SJSA1 (cell line): ENCODE results near the gene ACIN1. TPM values are rescaled to one million over a fixed set of nuclear protein-coding genes. Genes with fewer than 3 reads are reported as not detected.

Experiments
- DNase-seq, 2 experiments: peaks; one replicate each; pipeline ENCODE4 v3.0.0-alpha.2; 2015 to 2020; ENCODE audit warnings: low spot score in 2 of 2, low read depth in 1 of 2
- H3K27ac ChIP-seq: fragments of 250-450 bp; sonication (Bioruptor Pico); 2 replicates; pipeline ENCODE4 v1.5.1; 2020; ENCODE audit warnings: mild to moderate bottlenecking, moderate library complexity
- H3K27me3 ChIP-seq: fragments of 250-450 bp; sonication (Bioruptor Pico); replicated peaks from 2 replicates; pipeline ENCODE4 v1.5.1; 2020; ENCODE audit warnings: mild to moderate bottlenecking, moderate library complexity
- H3K36me3 ChIP-seq: fragments of 250-450 bp; sonication (Bioruptor Pico); 2 replicates; pipeline ENCODE4 v1.5.1; 2020; ENCODE audit warnings: mild to moderate bottlenecking
- H3K4me1 ChIP-seq: fragments of 250-450 bp; sonication (Bioruptor Pico); replicated peaks from 2 replicates; pipeline ENCODE4 v1.6.1; 2021; ENCODE audit warnings: mild to moderate bottlenecking
- H3K4me3 ChIP-seq: fragments of 250-450 bp; sonication (Bioruptor Pico); 2 replicates; pipeline ENCODE4 v1.5.1; 2020; ENCODE audit warnings: mild to moderate bottlenecking
- H3K9me3 ChIP-seq: fragments of 250-450 bp; sonication (Bioruptor Pico); replicated peaks from 2 replicates; pipeline ENCODE4 v1.5.1; 2020; ENCODE audit warnings: mild to moderate bottlenecking
- total RNA-seq: library from RNA; depleted of rRNA; stranded (reverse); fragments of >200 nt; shearing (Covaris generic); gene quantifications from 2 replicates; pipeline ENCODE4 v1.2.3, GENCODE V29; 2014

ACIN1 gene
- total RNA-seq, 1 experiment from 2014 or later = 68.2 TPM

DNA sequence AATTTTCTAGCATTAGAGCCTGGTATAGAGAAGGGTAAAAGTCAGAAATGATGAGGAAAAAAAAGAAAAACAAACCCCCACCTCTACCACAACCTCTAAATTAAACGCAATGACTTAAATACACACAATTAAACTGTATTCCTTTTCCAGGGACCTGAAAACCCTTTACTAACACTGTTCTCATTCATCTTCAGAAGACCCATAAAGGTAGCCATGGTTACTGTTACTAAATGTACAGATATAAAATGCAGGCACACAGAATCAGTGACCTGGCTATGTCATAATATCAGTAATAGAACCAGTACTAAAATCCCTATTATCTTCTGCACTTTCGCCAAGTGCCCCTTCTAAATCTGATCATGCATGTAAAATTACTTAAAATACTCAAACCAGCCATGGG is 1.4 kb downstream of the ACIN1 start:
- Histone ChIP-seq H3K4me1 (0 out of 2 replicates have a peak, but pooled peaks cover 4% of the 10 kb centered on the region), H3K4me3 (no peak overlapping the region), H3K27me3 (no peaks in the 10 kb centered on the region), H3K36me3 (peaks cover 73% of the 10 kb centered on the region), H3K27ac (no peak overlapping the region), H3K9me3 (no peaks in the 10 kb centered on the region)
- DNase-seq = no peak

DNA sequence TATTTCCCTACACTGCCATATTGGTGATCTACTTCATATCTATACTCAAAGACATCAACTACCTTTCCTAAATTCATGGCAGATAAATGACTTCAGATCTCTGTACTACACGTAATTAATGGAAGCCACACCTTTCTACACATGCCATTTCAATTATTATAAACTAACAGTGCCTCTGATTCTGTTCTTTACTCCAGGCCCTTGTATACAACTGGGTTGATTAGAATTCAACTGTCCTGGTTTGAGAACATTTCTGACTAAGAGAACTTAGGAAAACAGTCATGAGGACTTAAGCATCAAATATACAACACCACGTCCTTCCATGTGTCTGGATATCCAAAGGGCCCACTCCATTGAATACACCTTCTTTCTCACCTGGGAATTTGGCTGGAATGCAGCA is 1.8 kb downstream of the ACIN1 start:
- 0 out of 2 replicates have a peak, but pooled peaks cover 4% of the 10 kb centered on the region for H3K4me1 ChIP-seq
- H3K4me3 ChIP-seq = no peak overlapping the region
- no peak overlapping the region for H3K27ac ChIP-seq
- no peak for DNase-seq
- no peaks in the 10 kb centered on the region for H3K27me3 ChIP-seq
- no peaks in the 10 kb centered on the region for H3K9me3 ChIP-seq
- peaks cover 73% of the 10 kb centered on the region for H3K36me3 ChIP-seq

DNA sequence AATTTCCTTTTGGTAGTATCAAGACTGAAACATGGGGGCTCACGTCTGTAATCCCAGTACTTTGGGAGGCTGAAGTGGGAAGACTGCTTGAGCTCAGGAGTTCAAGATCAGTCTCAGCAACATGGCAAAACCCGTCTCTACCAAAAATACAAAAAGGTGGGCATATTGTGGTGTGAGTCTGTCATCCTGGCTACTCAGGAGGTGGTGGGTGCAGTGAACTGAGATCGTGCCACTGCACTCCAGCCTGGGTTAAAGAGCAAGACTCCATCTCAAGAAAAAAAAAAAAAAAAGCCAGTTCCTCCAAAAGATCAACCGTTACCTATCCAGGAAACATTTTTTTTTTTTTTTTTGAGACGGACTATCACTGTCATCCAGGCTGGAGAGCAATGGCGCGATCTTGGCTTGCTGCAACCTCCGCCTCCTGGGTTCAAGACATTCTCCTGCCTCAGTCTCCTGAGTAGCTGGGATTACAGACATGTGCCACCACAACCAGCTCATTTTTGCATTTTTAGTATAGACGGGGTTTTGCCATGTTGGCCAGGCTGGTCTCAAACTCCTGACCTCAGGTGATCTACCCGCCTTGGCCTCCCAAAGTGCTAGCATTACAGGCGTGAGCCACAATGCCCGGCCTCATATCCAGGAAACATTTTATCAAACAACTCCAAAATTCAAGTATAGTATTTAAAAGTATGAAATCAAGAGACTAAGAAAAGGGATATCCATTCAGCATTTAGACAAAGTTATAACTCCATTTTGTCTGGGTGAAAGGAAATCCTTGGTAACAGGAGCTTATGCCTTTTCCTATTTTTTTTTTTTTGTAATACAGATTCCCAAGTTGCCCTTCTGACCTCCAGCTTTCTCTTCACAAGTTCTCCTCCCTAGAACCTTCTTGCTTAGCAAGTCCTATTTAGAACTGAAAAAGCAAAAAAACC is 3.4 kb downstream of the ACIN1 start:
- Histone ChIP-seq H3K4me1 (0 out of 2 replicates have a peak, but pooled peaks cover under 1% of the 10 kb centered on the region), H3K4me3 (no peak overlapping the region), H3K9me3 (no peaks in the 10 kb centered on the region), H3K36me3 (peaks cover 73% of the 10 kb centered on the region), H3K27ac (no peak overlapping the region), H3K27me3 (no peaks in the 10 kb centered on the region)
- DNase-seq = no peak

DNA sequence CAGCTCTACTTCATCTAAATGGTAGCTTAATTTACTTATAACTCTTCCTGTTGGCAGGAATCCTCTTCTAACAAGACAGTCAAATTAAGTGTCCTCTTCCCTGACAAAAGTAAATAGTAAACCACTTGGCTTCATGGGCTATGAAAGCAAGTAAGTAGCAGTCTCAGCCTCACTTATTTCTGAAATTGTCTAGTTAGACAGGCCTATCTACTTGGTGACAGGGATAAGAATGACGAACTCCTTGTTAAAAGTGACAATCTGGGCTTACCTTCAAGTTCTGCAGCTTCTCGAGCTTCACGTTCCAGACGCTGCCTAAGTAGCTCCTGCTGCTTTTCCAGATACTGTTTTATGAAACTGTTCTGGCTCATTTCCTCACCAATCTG is 4.7 kb downstream of the ACIN1 start:
- no peak overlapping the region for H3K4me3 ChIP-seq
- no peak for DNase-seq
- H3K4me1 ChIP-seq = no peaks in the 10 kb centered on the region
- peaks cover 83% of the 10 kb centered on the region for H3K36me3 ChIP-seq
- no peaks in the 10 kb centered on the region for H3K9me3 ChIP-seq
- no peaks in the 10 kb centered on the region for H3K27me3 ChIP-seq
- no peak overlapping the region for H3K27ac ChIP-seq

DNA sequence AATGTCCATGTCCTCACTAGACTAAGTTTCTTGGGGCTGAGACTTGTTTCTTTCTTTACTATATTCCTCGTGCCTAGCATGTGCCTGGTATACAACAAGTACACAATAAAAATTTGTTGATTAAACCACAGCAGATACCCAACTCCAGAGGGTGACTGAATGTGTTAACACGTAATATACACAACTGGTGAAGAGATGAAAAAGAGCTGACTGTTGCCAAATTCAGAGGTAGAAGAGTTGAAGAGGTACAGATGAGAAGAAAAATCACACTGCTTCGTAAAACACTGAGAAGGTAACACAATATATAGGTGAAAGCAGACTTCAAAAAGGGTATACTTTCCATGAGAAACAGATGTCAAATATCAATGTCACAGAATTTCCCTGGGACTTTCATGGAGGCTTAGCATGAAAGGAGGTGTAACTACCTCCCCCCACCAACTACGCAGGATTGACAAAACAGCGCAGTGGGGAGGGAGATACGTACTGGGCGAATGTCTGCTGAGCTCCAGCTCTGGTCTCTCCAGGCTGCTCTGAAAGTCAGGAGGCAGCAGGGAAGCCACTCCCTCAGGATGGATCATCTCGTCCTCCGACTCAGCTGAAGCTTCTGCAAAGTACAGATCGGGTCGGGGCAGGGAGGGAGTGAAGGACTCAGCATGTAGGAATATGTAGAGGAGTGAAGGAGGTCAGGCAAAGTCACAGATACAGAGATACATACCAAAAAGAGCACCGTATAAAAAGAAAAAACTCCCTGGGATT is 5.3 kb downstream of the ACIN1 start:
- Histone ChIP-seq H3K27me3 (no peaks in the 10 kb centered on the region), H3K4me3 (no peak overlapping the region), H3K36me3 (peaks cover 83% of the 10 kb centered on the region), H3K9me3 (no peaks in the 10 kb centered on the region), H3K27ac (no peak overlapping the region), H3K4me1 (no peaks in the 10 kb centered on the region)
- DNase-seq = no peak

DNA sequence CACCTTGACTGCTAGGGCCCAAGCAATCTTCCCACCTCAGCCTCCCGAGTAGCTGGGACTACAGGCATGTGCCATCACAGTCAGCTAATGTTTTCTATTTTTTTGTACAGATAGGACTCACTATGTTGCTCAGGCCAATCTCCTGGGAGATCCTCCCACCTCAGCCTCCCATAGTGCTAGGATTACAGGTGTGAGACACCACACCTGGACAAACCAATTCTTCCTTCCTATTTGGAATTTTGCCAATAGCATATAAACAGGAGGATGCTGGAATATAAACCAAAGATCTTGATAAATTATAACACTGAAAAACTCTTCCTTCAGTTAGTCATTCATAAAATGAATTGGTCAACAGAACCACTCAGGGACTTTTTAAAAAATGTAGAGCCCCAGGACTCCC is 8.4 kb downstream of the ACIN1 start:
- no peaks in the 10 kb centered on the region for H3K9me3 ChIP-seq
- H3K4me3 ChIP-seq = no peak overlapping the region
- DNase-seq = no peak
- no peak overlapping the region for H3K27ac ChIP-seq
- peaks cover 80% of the 10 kb centered on the region for H3K36me3 ChIP-seq
- no peaks in the 10 kb centered on the region for H3K4me1 ChIP-seq
- no peaks in the 10 kb centered on the region for H3K27me3 ChIP-seq

DNA sequence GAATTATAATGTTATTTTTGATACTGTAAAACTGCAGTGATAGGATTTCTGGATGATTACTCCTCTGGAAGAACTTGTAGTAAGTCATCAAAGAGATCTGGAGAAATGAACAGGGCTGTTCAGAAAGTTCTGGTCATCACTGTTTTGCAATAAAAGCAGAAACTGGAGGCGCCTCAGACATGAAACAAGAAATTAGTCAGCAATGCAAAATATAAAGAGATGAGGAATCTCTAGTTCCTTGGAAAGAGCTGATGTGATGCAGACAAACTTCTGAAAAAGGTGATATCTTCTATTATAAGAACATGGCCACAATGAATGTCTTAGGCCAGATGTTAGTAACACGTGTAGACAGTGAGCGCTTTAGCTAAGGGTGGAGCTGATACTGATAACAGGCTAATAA is 9.5 kb downstream of the ACIN1 start:
- Histone ChIP-seq H3K9me3 (no peaks in the 10 kb centered on the region), H3K27me3 (no peaks in the 10 kb centered on the region), H3K27ac (no peak overlapping the region), H3K4me1 (no peaks in the 10 kb centered on the region), H3K36me3 (peaks cover 85% of the 10 kb centered on the region), H3K4me3 (no peak overlapping the region)
- no peak for DNase-seq

DNA sequence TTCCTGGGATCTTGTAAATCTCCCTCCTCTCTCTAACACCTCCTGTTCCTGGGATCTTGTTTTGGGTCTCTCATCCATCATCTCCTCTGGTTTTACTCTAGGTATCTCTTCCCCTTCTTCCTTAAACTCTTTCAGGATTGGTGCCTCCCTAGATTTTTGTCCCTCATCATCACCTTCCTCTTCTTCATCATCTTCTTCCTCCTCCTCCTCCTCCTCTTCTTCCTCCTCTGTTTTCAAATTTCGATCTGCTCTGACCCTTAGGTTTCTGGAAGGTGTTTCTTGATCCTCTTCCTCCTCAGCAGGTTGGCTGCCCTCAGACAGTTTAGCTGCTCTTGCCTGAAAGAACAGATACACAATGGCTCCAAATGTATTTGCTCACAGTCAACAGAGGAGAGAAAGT is 14.5 kb downstream of the ACIN1 start:
- Histone ChIP-seq H3K9me3 (no peaks in the 10 kb centered on the region), H3K4me1 (peaks cover 22% of the 10 kb centered on the region), H3K36me3 (peaks cover 85% of the 10 kb centered on the region), H3K27ac (no peak overlapping the region), H3K4me3 (no peak overlapping the region), H3K27me3 (no peaks in the 10 kb centered on the region)
- DNase-seq = no peak

DNA sequence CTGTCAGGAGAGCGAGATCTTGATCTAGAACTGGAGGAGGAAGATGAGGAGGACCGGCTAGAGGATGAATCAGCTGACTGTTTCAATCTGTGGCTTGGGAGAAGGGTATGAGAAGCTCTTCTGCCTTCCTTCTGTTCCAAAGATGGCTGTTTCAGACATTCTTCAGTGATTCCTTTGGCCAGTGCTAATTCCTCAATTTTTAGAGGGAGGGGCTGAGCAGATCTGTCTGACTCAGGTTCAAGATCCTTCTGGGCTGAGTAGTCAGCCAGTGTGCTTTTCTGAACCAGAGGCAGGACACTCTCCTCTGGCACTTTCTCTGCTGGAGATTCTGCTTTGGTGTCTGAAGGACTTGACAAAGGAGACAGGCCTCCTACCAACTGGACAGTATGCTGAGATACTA is 15.2 kb downstream of the ACIN1 start:
- H3K9me3 ChIP-seq = no peaks in the 10 kb centered on the region
- H3K36me3 ChIP-seq = peaks cover 87% of the 10 kb centered on the region
- peaks cover 22% of the 10 kb centered on the region for H3K4me1 ChIP-seq
- no peak overlapping the region for H3K27ac ChIP-seq
- H3K4me3 ChIP-seq = no peak overlapping the region
- DNase-seq = no peak
- no peaks in the 10 kb centered on the region for H3K27me3 ChIP-seq

DNA sequence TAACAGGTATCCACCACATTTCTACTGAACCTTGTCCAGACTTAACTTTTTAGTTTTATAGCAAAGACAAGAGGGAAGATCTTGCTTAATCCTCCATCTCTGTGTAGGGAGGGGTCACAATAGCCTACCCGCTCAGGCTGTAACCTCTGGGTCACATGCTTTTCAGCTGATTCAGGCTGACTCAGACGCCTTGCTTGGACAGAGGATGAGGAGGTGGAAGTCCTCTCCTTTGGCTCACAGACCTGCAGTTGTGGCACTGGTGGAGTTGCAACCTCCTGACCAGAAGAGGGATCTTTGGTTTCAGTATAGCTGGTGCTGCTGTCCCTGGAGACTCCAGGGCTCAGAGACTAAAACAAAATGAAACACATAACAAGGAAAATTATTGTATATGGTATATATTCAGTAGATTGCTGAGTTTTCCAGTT is 16.2 kb downstream of the ACIN1 start:
- Histone ChIP-seq H3K36me3 (peaks cover 90% of the 10 kb centered on the region), H3K4me3 (no peak overlapping the region), H3K27me3 (no peaks in the 10 kb centered on the region), H3K9me3 (no peaks in the 10 kb centered on the region), H3K27ac (peak overlapping the region; percentile 45), H3K4me1 (peaks cover 22% of the 10 kb centered on the region)
- DNase-seq = peak; percentile 65 to 82

DNA sequence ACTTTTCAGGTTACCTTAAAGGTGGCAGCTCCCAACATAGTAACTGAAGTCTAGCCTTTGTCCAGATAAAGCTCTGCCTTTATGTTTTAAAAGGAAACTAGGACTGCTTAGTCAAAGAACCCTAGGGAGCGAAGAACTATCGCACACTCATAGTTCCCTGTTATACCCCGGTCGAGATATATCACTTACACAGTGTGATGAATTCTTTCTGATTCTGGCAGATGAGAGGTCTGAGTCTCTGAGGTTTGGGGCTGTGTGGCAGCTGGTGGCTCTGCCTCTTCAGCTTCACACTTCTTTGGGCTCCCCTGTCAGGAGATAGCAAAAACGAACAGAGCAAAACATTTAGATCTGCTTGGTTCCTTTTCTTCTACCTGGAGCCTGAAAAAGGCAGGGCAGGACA is 17.0 kb downstream of the ACIN1 start:
- peaks cover 89% of the 10 kb centered on the region for H3K36me3 ChIP-seq
- no peak for DNase-seq
- peak overlapping the region; percentile 32 for H3K27ac ChIP-seq
- H3K4me1 ChIP-seq = peaks cover 22% of the 10 kb centered on the region
- no peaks in the 10 kb centered on the region for H3K27me3 ChIP-seq
- H3K9me3 ChIP-seq = no peaks in the 10 kb centered on the region
- no peak overlapping the region for H3K4me3 ChIP-seq

DNA sequence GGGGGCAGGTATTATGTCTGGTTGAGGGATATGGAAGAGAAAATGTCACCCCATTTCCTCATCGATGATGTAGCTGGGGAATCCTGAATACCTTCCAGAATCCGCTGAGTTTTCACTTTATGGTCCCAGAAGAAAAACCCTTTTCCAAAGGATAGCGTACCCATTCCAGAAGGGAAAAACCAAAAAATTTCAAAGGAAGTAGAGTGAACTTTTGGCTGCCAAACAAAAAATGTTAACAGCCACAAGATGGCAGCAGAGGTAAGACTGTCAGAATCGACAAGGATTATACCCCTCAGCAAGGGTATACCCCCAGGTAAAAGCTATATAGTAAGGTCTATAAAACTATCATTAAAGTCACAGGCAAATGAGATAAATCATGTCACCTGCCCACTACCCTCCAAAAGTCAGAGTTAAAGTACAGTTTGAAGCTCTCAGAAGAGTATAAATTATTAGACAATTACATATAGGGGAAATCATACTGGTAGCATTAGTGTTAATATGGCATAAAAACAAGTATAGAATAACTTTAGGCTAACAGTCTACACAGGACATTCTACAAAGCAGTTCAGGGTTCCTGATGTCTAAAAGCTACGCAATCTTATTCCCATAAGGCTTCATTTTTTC is 18.0 kb downstream of the ACIN1 start:
- H3K27ac ChIP-seq = no peak overlapping the region
- peaks cover 27% of the 10 kb centered on the region for H3K4me1 ChIP-seq
- H3K36me3 ChIP-seq = peaks cover 94% of the 10 kb centered on the region
- DNase-seq = peak in 1 of 2 experiments; percentile 17
- H3K9me3 ChIP-seq = no peaks in the 10 kb centered on the region
- no peak overlapping the region for H3K4me3 ChIP-seq
- H3K27me3 ChIP-seq = no peaks in the 10 kb centered on the region

DNA sequence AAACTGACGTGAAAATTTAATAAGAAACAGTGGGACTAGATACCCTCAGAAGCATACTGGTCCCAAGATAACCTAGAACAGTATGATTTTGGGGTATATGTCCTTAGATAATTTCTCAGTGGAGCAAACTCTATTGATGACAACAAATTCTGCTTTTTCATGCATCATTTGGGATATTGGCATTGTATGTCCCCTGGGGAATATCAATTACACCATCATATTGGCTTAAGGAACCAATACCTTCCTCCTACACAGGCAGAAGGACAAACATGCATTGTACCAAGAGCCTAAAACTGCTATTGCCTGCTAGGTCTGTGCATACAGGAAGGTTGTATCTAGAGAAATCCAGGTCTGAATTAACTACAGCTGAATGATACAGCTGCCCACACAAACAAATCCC is 20.0 kb downstream of the ACIN1 start:
- no peak for DNase-seq
- no peak overlapping the region for H3K27ac ChIP-seq
- no peak overlapping the region for H3K4me3 ChIP-seq
- no peaks in the 10 kb centered on the region for H3K27me3 ChIP-seq
- peaks cover 37% of the 10 kb centered on the region for H3K4me1 ChIP-seq
- H3K36me3 ChIP-seq = peaks cover 89% of the 10 kb centered on the region
- H3K9me3 ChIP-seq = no peaks in the 10 kb centered on the region
